Occipital lobe (tissue), 2 donors: ENCODE data around the gene ASTN1. TPM values are rescaled to one million over a fixed set of nuclear protein-coding genes. Genes with fewer than 3 reads are reported as not detected.
"Not testable (repeated sequence)": the region's sequence is repeated elsewhere in the genome, so short reads cannot be mapped to it uniquely, and the experiment has no call there.

ENCODE experiments used
- DNase-seq: peaks from one replicate; lab custom pipeline; 2025; lab: John Stamatoyannopoulos, UW
- total RNA-seq: library from RNA; depleted of rRNA; stranded (reverse); fragments of >200 nt; gene quantifications from one replicate; pipeline ENCODE4 v1.2.3, GENCODE V29; 2014

ASTN1 gene
- total RNA-seq, 1 donor from 2014 or later = 67.4 TPM

DNA sequence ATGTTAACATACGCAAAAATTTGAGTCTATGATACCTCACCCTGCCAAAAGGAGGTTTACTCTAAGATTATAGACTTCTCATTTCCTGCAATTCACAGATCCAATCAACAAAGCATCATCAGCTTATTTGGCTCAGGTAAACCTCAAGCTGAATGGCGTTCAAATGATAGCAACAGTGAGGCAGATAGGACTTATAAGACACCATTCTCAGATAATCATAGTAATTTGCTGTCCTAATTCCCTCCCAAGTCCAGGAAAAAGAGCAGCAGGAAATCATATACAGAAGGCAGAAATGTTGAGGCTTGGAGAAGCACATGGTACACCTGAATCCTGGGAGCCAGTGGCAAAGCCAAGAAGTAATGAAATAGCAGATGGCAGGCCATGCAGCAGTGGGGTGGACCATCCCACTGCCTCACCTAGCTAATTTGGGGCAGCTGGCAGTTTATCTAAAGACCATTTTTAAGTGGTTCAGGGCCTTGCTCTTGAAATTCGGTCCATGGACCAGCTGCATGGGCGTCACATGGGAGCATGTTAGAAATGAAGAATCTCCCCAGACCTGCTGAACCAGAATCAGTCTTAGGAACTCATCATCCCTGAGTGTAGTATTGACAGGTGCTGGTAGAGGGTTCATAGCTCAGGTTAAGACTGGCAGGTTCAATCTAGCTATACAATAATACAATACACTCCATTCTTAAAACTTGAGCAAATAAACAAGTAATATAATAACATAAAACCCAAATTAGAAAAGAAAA, 57.7 kb downstream of the ASTN1 start:
- no peak for DNase-seq

- DNase-seq = no peak
These were observed 58.3 kb downstream of the ASTN1 start for GRCh38 chr1:177106196-177106595.

DNA sequence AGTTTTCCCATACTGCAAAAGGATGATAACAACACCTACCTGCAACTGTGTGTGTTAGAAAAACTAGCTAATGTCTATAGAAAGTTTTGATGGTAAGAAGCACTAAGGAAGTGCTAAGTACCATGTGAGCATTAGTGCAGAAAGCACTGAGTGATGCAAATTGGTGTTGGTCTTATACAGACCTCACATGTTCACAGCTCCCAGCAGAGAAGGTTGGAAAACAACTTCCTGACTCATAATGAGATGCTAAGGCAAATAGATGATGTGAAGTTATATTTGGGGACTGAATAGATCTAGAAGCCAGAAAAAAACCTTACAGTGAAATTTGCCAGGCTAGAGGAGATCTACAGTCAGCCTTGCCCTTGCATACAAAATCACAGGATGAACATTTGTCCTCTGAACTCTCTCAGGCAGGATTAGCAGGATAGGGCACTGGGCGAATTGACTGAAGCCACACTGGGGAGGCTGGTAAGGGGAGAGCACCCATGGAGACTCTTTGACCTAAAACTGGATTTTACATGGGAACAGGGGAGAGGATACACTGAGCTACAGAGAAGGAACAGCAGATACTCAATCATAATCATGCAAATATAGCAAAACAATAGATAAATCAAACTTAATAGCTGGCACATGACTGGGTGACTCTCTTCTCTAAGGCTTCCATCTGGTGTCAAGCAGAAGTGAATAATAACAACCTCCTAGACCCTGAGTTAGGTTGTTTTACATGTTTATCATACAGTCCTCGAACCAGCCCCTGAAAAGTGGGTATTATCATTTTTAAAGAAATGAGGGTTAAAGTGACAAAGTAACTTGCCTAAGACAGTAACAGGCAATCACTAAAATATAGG, 61.3 kb downstream of the ASTN1 start:
- DNase-seq = no peak

GRCh38 chr1:177092001-177092400, 72.5 kb downstream of the ASTN1 start:
- no peak for DNase-seq

DNA sequence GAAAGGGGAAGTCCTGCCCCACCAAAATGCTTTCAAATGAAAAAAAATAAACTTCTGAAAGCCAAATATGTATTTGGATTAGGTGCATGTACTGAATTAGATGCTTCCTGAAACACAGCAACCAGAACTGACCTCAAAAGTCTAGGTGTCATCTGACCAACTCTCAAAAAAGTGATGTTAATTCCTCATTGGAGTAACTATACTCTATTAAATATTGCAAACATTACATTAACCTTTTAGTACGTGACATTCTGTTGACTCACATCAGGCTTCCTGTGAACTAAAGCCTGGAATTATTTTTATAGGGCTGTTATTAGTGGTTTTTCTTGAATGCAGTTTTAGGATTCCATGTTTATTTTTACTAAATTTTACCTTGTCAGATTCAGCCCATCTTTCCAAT, 73.5 kb downstream of the ASTN1 start:
- no peak for DNase-seq

- no peak for DNase-seq
These were observed 75.5 kb downstream of the ASTN1 start for GRCh38 chr1:177088966-177089365.

GRCh38 chr1:177082855-177083693, 81.4 kb downstream of the ASTN1 start:
- no peak for DNase-seq

GRCh38 chr1:177080564-177080963, 83.9 kb downstream of the ASTN1 start:
- DNase-seq = no peak

DNA sequence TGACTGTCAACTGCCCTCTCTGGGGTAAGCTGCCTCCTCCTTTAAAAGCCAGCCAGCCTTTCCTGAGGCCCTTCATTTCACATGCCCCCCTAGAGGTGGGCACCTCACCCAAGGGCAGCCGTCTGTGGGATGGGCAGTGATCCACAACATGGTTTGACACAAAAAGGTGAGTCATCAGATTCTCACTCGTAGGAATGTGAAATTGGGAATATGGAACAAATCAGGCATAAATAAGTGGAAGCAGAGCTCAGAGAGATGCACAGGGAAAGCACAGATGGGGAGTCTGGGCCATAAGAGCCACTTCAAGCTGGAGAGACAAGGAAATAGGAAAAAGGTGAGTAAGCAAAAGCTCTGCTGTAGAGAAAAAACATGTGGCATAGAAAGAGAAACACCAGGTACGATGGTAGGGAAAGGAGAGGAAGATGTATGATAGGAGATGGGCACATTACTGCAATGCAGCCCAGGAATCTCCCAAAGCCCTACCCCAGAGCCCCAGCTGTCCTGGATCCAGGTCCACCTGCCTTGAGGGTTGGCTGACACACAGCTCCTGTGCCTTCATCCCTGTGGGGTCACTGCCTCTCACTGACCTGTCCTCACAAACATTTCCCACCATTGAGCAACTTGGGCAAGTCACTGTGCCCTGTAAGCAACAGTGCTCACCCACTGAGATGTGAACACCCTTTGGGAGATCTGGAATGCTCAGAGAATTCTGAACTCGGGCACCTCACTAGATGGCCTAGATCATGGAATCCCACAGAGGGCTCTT, 86.6 kb downstream of the ASTN1 start:
- DNase-seq = no peak

DNA sequence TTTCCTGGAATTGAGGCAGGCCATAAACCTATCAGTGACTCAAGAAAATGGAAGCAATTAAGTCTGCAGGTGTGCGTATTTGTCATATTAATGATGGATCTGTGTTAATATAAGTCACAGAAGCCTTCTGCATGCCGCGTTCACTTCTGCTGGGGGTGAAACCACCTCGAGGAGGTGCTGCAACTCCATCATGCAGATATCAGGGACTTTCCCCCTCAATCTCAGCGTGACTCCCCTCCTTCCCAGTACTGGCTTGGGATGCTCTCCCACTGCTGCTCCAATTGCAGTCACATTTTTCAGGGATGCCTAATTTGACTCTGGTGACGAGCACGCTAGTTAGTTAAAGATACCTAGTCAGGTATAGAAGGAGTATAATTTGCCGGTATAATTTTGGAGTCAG, 87.5 kb downstream of the ASTN1 start:
- DNase-seq = no peak

- not testable (repeated sequence) for DNase-seq
These were observed 89.7 kb downstream of the ASTN1 start for GRCh38 chr1:177074811-177075210.

DNA sequence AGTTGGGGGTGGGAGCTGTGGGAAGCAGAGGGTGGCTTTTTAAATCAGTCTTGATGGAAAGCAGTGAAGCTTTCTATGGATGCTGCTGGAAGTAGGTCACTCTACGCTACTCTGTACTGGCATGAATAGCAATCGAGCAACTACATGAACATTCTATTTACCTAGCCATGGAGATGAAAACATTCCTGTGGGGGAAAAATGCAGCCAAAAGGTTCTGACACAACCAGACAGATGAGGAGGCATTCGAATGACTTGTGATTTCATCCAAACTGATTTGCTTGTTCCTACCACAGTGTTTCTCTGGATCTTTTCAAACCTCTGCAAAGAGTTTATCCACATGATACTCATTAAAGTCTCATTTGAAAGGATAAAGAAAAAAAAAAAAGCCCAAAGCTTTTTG, 95.0 kb downstream of the ASTN1 start:
- no peak for DNase-seq

- no peak for DNase-seq
These were observed 96.6 kb downstream of the ASTN1 start for GRCh38 chr1:177067752-177068410.

DNA sequence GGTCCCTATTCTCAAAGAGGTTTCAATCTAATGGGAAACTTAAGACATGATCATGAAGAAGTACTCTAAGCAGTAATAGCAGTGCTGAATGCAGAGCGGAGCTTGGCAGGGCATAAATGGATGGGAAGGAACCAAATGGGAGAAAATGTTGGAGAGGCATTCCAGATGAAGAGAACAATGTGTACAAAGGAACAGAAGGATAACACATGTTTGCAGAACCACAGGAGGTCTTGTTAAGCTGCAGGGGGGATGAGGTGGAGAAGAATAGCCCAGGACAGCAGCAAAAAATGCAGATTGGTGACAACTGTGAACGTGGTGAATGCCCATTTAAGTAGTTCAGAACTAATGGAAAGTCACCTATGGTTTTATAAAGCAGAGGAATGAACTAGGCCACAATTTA, 99.1 kb downstream of the ASTN1 start:
- no peak for DNase-seq

DNA sequence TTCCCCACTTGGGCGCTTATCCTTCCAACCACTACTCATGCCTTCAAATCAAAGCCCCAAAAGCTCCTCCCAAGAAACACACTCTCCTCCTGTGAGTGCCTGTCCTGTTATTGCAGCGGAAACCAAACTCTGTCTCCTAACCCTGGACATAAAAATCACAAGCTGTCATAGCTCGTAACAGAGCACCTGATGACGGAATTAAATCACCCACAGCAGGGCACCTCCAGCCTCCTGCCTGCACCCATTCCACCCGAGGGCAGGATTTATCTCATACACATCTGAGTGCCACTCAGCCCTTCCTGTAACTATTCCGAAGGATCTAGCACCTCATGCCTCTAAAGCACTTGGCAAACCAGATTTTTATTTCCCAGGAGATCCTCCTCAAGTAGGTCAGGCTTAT, 100.9 kb downstream of the ASTN1 start:
- no peak for DNase-seq

GRCh38 chr1:177054542-177054941, 110.0 kb downstream of the ASTN1 start:
- no peak for DNase-seq

DNA sequence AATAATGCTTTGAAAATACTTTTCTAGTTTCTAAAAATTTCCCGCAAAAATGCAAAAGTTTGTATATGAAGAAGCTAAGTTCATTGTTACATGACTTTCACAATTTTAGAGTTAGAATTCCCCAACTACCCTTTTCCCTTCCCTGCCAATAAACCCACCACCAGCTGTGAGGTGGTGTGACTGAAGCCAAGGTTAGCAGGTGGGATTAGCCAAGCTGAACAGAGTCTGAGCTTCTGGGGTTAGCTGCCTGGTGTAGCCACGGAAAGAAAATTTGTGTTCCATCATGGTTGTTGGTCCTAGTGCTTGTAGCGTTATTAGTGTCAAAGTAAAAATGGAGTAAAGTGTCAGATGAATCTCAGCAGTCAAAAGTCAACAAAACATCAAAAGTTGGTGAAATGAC, 110.9 kb downstream of the ASTN1 start:
- no peak for DNase-seq

DNA sequence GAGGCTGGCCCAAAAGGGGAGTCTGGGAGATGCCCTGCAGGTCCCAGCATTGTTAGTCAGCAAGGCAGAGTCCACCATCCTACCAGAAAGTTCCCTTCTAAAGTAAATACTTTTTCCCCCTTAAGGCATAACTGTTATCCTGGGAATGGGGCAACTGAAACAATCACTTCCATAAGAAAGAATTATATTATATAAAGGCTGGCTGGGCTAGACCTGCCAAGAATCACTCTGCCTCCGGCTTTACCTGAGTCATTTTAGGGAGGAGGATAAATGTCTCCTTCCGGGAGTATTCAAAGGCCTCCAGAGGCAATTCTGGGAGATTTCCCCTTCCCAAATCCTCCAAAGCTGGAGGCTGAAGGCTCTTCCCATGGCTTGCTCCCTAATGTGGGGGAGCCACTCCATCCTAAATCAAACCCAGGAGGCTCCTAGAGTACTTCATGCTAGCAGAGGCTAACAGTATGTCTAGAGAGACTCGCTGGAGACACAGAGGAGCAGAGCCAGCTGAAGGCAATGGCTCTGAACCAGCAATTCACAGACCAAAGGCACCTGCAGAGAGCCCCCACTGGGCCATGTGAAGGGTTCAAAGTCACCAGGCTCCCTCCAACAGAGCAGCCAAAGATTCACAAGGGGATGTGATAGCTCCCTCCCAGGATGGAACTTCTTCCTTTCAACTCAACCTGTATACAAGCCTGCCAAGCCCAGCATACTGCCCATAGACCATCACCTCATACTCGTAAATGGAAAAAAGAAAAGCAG, 116.0 kb downstream of the ASTN1 start:
- no peak for DNase-seq

GRCh38 chr1:177045151-177045550, 119.4 kb downstream of the ASTN1 start:
- no peak for DNase-seq

- no peak for DNase-seq
These were observed 120.1 kb downstream of the ASTN1 start for GRCh38 chr1:177044390-177044789.
